ENCODE results near the gene LOXHD1.

The LOXHD1 gene

DNA sequence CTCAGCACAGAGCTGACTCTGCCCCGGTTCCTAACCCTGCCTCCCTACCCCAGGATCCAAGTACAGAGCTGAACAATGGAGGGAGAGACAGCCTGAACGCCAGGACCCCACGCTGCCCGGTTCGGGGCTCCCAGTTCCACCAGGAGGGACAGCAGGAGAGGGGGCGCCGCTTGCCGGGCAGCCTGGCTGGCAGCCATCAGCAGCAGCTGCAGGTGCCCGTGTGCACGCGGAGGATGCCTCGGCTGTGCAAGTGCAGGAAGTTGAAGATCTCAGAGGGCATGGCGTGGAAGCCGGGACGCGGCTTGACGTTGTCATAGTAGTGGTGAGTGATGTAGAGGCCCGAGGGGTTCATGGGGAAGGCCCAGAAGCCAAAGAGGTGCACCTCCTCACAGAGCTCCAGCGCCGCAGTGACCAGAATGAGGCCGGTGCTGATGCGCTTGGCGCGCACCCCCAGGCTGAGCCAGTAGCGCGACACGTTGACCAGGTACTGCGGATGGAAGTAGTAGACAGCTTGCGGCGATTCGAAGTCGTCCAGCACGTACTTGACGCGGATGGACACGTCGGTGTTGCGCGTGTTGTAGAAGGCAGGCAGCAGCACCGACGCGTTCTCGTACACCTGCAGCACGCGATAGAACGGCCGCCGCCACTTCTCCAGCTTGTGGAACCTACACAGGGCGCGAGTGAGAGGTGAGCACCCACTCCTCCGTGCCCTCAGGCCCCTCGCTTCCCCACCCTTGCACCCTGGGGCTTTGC, 23.0 kb upstream of the LOXHD1 start:
- no peak for TF ChIP-seq ZNF274 (IDR thresholded peaks at IDR 0.05; ENCODE audit: low read depth, low read length)
- H3K4me3 ChIP-seq (ENCODE audit: low read length), result no peak overlapping the region

DNA sequence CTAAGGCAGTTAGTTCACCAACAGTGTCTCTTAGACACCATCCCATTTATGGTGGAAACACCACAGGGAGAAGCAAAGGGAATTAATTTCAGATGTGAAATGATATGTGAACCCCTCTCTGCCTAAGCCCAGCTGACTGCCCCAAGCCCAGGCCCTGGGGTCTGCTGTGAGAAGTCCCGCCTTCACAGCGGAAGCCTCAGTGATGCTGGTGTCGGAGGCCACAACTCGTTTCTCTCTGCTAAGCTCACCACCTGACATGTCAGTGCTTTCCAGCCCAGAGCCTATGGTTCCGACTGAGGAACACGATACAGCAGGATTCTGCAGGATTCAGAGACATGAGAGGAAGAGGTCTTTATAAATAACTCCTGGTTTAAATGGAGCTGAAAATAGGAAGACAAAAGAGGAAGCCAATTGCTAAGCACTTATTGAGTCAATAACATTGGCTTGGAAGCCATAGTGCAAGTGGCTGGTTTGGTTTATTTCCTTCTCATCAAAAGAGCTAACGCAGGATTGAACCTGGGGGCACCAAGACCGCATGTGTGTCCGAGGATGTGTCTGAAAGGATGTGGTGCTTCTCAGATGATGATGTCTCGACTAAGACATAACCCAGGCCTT, 21.9 kb upstream of the LOXHD1 start:
- TF ChIP-seq ZNF274 (IDR thresholded peaks at IDR 0.05; ENCODE audit: low read depth, low read length), result no peak
- no peak overlapping the region for H3K4me3 ChIP-seq (ENCODE audit: low read length)

DNA sequence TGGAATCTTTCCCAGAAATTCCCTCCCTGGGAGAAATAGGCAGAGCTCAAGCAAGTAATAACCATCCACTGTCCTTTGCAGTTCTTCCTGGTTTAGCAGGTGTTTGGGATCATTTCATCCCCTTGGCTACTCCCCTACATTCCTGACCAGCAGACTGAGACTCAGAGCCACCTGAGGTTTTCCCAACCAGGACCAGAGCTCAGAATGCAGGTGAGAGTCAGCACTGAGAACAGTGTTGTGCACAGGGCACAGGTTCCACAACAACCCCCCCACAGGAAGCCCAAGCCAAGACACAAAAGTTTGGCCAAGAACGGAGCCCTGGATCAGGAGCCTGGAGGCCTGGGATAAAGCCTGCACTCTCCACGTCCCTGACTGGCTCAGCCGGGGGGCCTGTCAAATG, 21.0 kb upstream of the LOXHD1 start:
- no peak overlapping the region for H3K4me3 ChIP-seq (ENCODE audit: low read length)
- TF ChIP-seq ZNF274 (IDR thresholded peaks at IDR 0.05; ENCODE audit: low read depth, low read length), result no peak

DNA sequence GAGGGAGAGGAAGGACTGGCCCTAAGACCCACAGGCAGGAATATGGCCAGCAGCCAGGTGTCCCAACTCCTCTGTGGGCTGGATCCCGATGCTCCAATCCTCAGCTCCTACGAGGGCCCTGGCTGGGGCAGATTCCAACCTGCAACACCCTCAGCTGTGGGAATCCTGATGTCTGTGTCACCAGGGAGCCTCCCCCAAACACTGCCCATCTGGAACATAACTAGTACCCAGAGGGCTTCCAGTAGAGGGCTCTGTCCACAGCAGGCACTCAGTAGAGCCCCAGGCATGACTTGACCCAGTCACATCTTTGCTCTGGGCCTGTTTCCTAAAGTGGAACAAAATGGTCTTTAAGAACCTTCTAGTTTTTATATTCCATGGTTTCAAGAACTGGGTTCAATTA, 20.6 kb upstream of the LOXHD1 start:
- H3K4me3 ChIP-seq (ENCODE audit: low read length), result no peak overlapping the region
- no peak for TF ChIP-seq ZNF274 (IDR thresholded peaks at IDR 0.05; ENCODE audit: low read depth, low read length)

DNA sequence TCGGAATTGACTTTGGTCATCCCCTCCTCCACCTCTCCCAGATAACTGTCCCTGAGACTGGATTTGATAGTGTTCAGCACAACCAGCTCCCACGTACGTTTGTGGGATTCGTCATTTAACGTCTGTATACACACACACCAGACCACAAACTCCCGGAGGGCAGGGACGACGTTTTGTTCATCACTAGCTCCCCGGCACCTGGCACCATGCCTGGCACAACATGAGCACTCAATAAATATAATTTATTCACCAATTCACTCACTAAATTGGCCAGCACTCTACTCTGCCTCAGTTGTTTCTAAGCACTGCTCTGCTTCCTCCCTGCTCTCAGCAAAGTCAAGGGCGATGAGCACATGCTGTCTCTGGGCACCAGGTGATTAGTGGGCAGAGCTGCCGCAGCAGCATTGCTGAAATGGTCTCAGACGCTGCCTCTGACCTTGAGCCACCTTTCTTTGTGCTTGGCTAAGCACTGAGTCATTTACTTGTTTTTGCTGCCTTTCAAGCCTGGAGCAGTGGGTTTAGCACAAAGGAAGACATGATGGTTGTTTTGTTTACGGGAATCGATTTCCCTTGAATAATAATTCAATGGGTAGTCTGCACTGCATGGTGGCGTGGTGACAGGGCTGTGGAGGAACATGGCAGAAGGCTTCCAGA, 19.3 kb upstream of the LOXHD1 start:
- no peak for TF ChIP-seq ZNF274 (IDR thresholded peaks at IDR 0.05; ENCODE audit: low read depth, low read length)
- no peak overlapping the region for H3K4me3 ChIP-seq (ENCODE audit: low read length)

DNA sequence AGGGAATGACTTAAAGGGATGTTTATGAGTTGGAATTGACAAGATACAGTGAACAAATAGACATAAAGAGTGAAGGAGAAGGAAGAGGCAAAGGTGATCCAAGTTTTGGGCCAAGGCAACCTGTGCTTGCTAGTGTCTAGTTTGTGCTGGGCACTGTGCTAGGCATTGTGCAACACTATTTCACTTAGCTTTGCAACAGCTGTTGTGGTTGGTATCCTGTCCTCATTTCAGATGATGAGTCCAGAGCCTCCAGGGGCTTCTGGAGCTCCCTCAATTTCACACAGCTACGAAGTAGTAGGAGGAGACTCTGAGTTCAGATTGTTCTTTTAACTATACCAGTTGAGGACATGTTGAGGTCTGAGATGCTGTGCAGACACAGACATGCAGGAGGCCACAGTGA, 18.1 kb upstream of the LOXHD1 start:
- no peak for TF ChIP-seq ZNF274 (IDR thresholded peaks at IDR 0.05; ENCODE audit: low read depth, low read length)
- H3K4me3 ChIP-seq (ENCODE audit: low read length), result no peak overlapping the region

DNA sequence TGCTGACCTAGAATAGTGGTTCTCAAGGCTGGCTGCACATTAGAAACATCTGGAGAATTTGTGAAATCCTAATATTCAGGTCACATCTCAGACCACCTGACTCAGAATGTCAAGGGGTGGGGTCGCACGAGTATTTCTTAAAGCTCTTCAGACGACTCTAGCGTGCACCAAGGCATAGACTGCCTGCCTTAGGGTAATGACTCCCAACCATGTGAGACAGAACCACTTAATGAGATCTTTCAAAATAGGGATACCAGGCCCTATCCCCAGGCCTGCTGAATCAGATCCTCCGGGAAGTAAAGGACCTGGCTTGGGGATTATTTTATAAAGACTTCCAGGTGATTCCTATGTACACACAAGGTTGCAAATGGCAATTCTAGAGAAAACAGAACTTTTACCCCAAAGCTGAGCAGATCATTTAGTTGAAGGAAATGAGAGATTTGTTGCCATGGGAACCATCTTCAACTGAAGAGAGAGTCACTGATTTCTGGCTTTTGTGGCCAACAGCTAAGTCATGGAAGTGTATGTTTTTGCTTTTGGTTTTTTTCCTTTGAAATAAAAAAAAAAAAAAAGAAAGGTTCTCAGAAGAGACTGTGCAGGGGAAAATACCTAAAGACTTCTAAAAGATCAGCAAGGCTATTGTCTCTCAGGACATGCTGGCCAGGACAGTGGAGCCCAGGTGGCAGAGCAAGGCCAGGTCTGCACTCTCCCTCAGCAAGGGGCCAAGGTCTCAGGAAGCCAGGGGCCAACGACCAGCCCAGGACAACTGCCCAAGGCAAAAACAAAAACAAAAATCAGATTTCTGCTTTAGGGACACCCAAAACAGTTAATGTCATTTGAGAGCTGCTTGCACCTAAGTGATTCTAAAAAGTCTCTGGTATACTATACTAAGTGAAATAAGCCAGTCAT, 15.3 kb upstream of the LOXHD1 start:
- no peak overlapping the region for H3K4me3 ChIP-seq (ENCODE audit: low read length)
- TF ChIP-seq ZNF274 (IDR thresholded peaks at IDR 0.05; ENCODE audit: low read depth, low read length), result no peak

DNA sequence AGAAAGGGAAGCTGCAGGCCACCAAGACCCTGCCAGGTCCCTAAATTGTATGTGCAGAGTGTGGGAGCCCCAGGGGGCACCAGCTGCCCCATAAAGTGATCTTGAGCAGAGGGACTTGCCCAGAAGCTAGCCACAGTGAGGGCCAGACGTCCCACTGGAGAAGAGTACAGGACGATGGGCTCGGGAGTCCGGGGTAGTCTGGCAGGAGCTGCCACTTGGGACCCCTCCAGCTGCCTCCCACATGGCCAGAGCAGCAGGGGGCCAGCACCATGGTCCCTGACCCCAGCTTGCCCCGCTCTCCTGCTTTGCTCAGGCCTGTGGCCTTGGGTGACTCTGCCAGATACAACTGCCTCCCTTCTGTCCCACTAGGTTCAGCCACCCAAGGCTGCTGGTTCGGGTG, 11.7 kb upstream of the LOXHD1 start:
- no peak overlapping the region for H3K4me3 ChIP-seq (ENCODE audit: low read length)
- TF ChIP-seq ZNF274 (IDR thresholded peaks at IDR 0.05; ENCODE audit: low read depth, low read length), result no peak

DNA sequence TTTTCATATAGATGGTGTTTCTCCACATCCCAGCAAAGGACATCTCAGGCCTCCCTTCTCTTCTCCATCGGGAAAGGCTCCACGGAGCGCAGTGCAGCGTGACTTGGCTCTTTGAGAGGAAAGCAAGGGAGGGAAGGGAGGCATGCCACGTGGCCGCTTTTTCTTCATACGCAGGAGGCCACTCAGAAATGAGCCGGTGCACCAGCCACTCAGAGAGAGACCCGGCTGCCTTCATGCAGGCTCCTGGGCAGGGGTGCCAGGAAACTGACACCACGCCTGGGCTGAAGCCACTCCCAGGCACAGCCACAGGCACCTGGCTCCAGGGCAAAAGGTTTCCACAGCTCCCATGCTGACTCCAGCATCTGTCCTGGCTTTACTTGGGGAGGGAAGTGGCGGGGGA, 11.1 kb upstream of the LOXHD1 start:
- no peak overlapping the region for H3K4me3 ChIP-seq (ENCODE audit: low read length)
- no peak for TF ChIP-seq ZNF274 (IDR thresholded peaks at IDR 0.05; ENCODE audit: low read depth, low read length)

DNA sequence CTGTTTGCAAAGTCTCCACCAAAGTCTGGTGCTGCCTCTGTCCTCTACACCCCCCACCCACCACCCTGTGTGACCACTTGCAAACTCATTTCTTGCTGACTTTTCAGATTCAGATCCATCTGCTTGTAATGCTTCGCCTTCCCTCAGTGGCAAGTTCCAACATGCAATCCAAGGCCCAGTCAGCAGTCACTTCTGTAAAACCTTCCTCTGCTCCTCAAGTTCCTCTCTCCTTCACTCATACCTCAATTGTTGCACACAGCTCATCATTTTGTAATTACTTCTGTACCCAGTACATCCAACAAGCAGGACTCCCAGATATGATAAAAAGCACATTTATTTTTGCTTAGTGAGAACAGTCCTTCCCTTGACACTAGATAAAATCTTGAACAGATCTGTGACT, 6.5 kb upstream of the LOXHD1 start:
- no peak overlapping the region for H3K4me3 ChIP-seq (ENCODE audit: low read length)
- TF ChIP-seq ZNF274 (IDR thresholded peaks at IDR 0.05; ENCODE audit: low read depth, low read length), result no peak

DNA sequence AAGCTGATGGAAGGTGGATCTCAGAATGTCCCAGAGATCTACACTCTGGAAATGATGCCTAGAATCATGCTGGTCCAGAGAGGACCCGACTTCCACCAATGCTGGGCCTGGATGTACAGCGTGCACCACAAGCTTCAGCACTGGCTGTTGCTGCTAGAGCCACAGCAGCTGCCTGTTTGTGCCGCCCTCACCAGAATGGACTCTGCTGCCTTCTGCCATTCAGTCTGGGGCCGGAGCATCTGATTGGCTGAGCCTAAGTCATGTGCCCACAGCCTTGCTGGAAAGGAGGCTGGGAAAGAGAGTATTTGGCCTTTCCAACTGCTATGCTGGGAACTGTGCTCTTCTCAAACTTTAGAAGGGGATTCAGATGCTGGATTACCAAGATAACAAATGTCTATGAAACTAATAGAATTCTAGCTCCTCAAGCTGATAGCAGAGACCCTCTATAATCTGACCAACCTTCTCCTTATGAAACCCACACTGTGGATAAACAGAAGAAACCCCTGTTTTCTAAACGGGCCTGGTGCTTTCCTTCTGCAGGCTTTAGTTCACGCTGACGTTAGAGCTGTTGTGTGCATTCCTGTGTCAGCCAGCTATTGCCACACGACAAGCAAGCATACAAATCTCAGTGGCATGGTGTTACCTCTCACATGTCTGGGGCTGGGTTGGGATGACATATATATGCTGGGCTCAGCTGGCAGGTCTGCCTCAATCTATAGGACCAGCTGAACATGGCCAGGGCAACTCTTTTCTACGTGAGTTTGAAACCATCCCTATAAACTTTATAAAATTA, 4.1 kb upstream of the LOXHD1 start:
- no peak overlapping the region for H3K4me3 ChIP-seq (ENCODE audit: low read length)
- TF ChIP-seq ZNF274 (IDR thresholded peaks at IDR 0.05; ENCODE audit: low read depth, low read length), result no peak

DNA sequence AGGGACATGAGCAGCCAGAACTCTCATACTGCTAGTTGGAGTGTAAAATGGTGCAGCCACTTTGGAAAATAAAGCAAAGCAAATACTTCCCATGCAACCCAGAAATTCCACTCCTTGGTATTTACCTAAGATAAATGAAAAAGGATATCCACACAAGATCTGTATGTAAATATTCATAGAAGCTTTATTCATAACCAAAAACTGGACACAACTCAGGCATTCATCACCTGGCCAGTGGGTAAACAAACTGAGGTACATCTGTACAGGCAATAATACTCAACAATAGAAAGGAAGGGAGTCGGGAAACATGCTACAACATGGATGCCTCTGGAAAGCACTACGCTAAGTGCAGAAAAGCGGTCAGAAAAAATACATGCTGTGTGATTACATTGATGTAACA, 2.5 kb upstream of the LOXHD1 start:
- TF ChIP-seq ZNF274 (IDR thresholded peaks at IDR 0.05; ENCODE audit: low read depth, low read length), result no peak

DNA sequence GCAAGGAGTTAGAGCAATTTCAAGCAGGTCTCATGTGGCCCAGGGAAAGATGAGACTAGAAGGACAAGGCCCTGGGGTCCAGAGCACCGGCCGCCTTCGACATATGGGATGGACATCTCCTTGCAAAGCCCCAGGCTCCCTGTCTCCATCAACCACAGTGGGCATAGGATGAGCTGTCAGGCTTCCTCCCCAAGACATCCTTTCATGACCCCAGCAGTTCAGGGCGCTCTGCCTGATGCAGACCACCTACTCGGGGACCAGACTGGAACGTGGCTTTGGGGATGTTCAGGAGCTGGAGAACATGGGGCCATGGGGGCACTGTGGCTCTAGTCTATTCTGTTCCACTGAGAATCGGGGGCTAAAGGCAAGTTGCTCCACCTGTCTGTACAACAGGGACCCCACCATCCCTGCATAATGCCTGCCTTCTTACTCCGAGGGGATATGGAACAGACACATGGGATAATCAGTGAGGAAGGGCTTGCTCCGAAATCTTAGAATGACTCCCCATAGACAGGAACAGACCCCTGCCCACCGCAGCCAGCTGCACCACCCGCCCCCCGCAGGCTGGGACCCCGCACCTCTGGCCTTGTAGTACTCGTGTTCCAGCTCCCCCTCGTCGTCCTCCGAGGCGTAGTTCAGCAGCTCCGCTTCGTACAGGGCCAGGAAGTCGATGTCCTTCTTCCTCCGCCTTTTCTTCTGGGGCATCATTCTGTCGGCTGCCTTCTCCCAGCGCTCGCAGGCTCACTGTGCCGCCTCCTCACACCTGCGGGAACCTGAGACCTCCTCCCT, 500 bp downstream of the LOXHD1 start:
- no peak overlapping the region for H3K4me3 ChIP-seq (ENCODE audit: low read length)
- no peak for TF ChIP-seq ZNF274 (IDR thresholded peaks at IDR 0.05; ENCODE audit: low read depth, low read length)

More for the DNA sequence above, 2.5 kb upstream of the LOXHD1 start:
- no peak overlapping the region for H3K4me3 ChIP-seq (ENCODE audit: low read length)
